DMS79 (cell line): ENCODE results near the gene CEP57L1.
"Not testable (repeated sequence)": the region's sequence is repeated elsewhere in the genome, so short reads cannot be mapped to it uniquely, and the experiment has no call there.

Source experiments
- DNase-seq: peaks from one replicate; lab custom pipeline; 2025; lab: John Stamatoyannopoulos, UW

The CEP57L1 gene

GRCh38 chr6:109112663-109113062, 17.4 kb downstream of the CEP57L1 start:
- not testable (repeated sequence) for DNase-seq

GRCh38 chr6:109117346-109118035, 22.2 kb downstream of the CEP57L1 start:
- no peak for DNase-seq

- no peak for DNase-seq
These were observed 23.0 kb downstream of the CEP57L1 start for GRCh38 chr6:109118337-109118736.

- DNase-seq = no peak
These were observed 23.6 kb downstream of the CEP57L1 start for GRCh38 chr6:109118871-109119354.

DNA sequence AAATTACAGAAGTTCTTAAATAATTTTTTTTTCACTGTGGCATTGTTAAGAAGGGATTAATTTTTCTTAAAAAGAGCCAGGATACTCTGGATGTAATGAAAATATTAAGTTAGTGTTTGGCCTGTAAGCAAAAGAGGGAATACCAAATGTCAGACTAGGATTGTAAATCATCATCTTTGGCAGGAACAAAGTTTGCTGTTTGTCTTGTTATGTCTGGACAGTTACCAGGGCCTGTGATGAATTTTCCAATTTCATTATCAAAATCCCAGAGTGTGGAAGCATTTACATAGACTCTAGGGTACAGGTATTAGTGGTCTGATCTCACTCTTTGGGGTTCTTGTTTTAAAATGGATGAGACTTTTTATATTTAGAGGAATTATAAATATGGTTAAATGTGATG, 26.1 kb downstream of the CEP57L1 start:
- DNase-seq = no peak

GRCh38 chr6:109124219-109124618, 28.9 kb downstream of the CEP57L1 start:
- DNase-seq = no peak

- DNase-seq = no peak
These were observed 30.2 kb downstream of the CEP57L1 start for GRCh38 chr6:109125504-109125903.

DNA sequence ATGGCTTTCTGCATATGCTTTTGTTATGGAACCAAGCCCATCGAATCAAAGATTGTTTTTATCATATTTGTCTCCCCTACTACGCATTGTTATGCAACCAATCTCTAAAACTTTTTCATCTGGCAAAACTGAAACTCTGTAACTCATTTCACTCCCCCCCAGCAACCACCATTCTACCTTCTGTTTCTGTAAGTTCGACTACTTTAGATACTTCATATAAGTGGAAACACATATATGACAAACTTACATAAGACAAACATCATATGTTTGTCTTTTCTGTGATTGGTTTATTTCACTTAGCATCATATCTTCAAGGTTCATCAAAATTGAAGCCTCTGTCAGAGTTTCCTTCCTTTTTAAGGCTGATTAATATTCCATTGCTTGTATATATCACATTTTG, 34.8 kb downstream of the CEP57L1 start:
- DNase-seq = no peak

- not testable (repeated sequence) for DNase-seq
These were observed 40.3 kb downstream of the CEP57L1 start for GRCh38 chr6:109135600-109135999.

- DNase-seq = not testable (repeated sequence)
These were observed 40.7 kb downstream of the CEP57L1 start for GRCh38 chr6:109136039-109136438.

DNA sequence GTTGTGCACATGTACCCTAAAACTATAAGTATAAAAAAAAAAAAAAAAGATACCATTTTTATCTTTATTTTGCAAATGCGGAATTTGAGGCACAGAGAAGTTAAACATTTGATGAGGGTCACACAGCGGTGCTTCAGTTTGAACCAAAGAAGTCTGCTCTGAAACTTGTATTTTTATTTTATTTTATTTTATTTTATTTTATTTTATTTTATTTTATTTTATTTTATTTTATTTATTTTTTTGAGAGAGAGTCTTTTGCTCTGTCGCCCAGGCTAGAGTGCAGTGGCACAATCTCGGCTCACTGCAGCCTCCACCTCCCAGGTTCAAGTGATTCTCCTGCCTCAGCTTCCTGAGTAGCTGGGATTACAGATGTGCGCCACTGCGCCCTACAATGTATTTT, 41.2 kb downstream of the CEP57L1 start:
- DNase-seq = not testable (repeated sequence)

- no peak for DNase-seq
These were observed 43.8 kb downstream of the CEP57L1 start for GRCh38 chr6:109139109-109139508.

DNA sequence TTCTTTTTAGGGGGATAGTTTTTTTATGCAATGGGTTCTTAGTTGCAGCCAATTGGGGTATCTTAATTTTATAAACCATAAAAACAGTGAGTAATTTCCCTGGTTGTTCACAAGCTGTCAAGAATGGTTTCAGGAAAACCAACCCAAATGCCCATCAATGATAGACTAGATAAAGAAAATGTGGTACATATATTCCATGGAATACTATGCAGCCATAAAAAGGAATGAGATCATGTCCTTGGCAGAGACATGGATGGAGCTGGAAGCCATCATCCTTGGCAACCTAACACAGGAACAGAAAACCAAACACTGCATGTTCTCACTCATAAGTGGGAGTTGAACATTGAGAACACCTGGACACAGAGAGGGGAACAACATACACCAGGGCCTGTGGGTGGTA, 46.8 kb downstream of the CEP57L1 start:
- DNase-seq = not testable (repeated sequence)

GRCh38 chr6:109143191-109143590, 47.9 kb downstream of the CEP57L1 start:
- DNase-seq = no peak

DNA sequence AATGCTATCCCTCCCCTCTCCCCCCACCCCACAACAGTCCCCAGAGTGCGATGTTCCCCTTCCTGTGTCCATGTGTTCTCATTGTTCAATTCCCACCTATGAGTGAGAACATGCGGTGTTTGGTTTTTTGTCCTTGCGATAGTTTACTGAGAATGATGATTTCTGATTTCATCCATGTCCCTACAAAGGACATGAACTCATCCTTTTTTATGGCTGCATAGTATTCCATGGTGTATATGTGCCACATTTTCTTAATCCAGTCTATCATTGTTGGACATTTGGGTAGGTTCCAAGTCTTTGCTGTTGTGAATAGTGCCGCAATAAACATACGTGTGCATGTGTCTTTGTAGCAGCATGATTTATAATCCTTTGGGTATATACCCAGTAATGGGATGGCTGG, 52.9 kb downstream of the CEP57L1 start:
- not testable (repeated sequence) for DNase-seq

GRCh38 chr6:109148716-109149115, 53.4 kb downstream of the CEP57L1 start:
- not testable (repeated sequence) for DNase-seq

DNA sequence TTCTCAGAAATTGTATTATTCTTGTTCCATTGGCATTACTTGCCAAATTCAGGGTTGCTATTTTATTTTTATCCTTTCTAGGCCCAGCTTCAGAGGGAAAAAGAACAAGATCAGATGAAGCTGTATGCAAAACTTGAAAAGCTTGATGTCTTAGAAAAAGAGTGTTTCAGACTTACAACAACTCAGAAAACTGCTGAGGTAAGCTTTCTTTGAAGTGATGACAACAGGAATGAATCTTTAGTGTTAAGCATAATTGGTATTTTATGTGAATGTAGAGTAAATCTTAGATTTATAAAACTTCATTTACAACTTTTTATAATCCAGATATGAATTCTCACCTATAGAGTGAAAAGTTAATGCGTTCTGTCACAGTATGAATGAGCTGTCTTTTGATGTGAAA, 58.4 kb downstream of the CEP57L1 start:
- no peak for DNase-seq

GRCh38 chr6:109164331-109164730, 69.0 kb downstream of the CEP57L1 start:
- no peak for DNase-seq

DNA sequence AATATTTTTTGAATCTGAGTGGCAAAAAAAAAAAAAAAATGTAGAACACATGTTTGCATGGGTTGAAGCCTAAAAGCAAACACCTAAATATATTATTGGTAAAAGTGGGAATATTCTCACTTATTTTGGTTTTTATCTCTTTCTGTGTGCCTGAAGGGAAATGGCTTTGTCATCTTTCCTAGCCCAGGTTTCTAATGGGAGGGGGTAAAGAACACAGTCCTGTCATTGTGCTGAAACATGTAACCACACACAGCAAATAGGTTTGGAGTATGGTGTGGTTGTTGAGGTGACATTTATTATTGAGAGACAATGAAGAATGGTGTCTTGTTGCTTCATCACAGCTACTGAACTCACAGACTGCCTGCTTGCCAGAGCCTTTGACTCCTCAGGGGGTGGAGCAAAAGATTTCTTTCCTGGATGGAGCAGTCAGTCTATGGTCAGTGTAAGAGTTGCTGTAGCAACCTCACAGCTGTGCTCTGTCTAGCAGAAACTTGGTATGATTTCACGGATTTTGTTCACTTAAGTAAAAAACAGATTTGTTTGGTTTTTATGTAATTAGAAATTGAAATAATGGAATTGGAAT, 70.2 kb downstream of the CEP57L1 start:
- no peak for DNase-seq

GRCh38 chr6:109166673-109167072, 71.4 kb downstream of the CEP57L1 start:
- DNase-seq = no peak

DNA sequence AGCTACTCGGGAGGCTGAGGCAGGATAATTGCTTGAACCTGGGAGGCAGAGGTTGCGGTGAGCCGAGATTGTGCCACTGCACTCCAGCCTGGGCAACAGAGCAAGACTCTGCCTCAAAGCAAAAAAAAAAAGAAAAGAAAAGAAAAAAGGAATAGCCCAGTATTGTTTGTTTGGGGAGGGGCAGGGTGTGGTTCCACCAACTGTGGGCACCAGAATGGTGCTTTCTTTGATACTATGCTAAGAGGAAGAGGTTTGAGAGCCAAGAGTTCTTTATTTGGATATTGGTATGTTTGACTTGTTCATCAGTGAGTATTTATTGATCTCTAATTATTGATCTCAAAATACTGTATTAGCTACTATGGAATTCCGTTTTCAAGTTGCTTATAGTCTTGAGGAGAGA, 72.3 kb downstream of the CEP57L1 start:
- DNase-seq = no peak

DNA sequence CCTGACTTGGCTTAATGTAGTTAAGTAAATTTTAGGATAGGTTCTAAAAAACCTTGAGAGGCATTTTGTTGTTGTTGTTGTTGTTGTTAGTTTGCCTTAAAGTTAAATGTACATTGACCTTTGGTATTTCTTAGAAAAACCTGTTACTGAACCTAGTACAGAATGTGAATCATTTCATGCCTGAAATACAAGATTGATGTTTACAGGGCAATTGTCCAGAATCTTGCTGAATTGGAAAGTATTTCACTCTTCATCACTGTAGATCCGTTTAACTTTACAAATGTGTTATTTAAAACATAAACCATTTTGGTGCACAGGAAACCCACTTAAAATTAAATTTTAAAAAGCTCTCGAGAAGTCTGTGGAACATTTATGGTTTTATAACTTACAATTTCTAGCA, 75.0 kb downstream of the CEP57L1 start:
- no peak for DNase-seq

DNA sequence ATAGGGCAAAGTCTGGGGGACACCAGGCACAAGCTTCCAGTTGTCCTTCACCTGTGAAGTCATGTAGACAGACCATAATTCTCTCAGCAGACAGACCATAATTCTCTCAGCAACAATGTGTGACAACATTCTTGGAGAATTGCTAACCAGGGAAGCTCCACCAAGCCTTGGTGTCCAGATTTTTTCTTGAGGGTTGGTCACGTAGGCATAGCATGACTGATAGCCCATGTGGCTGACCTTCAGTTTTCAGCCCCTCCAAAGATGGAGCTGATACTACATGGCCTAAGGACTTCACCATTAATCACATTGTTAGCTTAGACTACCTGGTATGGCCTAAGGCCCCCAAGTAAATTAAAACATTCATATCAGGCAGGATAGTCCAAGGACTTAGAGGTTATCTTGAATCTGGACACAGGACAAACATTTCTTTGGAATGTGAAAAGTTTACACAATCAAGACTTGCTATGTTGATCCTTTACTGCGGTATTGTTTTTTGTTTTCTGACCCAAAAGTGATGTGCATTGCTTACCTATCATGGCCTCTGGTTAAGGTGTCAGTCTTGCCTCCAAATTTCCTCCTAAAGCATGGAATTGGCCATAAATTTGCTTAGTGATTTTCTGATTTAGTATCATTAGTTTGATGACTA, 76.9 kb downstream of the CEP57L1 start:
- DNase-seq = no peak
